IMR-90 (cell line): ENCODE measurements around the gene TTC28. TPM values are rescaled to one million over a fixed set of nuclear protein-coding genes. Genes with fewer than 3 reads are reported as not detected.

Source experiments
- ATAC-seq: fragments of 200-7000 bp; cut with Tn5 transposase; 2 replicates; pipeline ENCODE4 v1.9.1; 2020; ENCODE audit warnings: low read depth, mild to moderate bottlenecking, moderate library complexity
- BruUV-seq: library from RNA; stranded (reverse); fragments of 400-500 nt; replicated peaks from 2 replicates; lab custom pipeline; 2021; lab: Mats Ljungman, UMichigan
- CTCF ChIA-PET: fragments of 300-600 bp; formaldehyde crosslinking; extraction: SDS; loops from one replicate; lab custom pipeline; 2021; ENCODE audit warnings: antibody characterized with exemption; lab: Yijun Ruan, JAX
- POLR2A ChIA-PET: fragments of 300-600 bp; sonication (Branson Sonifier 250); formaldehyde crosslinking; loops from one replicate; lab custom pipeline; 2022; ENCODE audit warnings: antibody characterized with exemption; ENCODE audit not compliant: unreplicated experiment; lab: Charles Lee
- DNase-seq: peaks from one replicate; pipeline ENCODE4 v3.0.0; 2013
- H2AFZ ChIP-seq: replicated peaks from 2 replicates; pipeline ENCODE3; 2013; ENCODE audit warnings: low read length, mild to moderate bottlenecking; ENCODE audit not compliant: poor library complexity
- H2AK5ac ChIP-seq: 2 replicates; pipeline ENCODE4 v1.6.1; 2013; ENCODE audit warnings: low read depth, low read length, inconsistent platforms
- H2AK9ac ChIP-seq: replicated peaks from 2 replicates; pipeline ENCODE3; 2013; ENCODE audit warnings: mild to moderate bottlenecking, low read depth, low read length, moderate library complexity; ENCODE audit not compliant: poor library complexity
- H2BK120ac ChIP-seq: 2 replicates; pipeline ENCODE4 v1.6.1; 2013; ENCODE audit warnings: low read depth, low read length, inconsistent platforms
- H2BK15ac ChIP-seq: 3 replicates; pipeline ENCODE4 v1.6.1; 2013; ENCODE audit warnings: low read depth, low read length, inconsistent platforms
- H2BK20ac ChIP-seq: 2 replicates; pipeline ENCODE4 v1.6.1; 2013; ENCODE audit warnings: low read depth, mild to moderate bottlenecking, inconsistent platforms, low read length, moderate library complexity
- H2BK5ac ChIP-seq: 2 replicates; pipeline ENCODE4 v1.6.1; 2013; ENCODE audit warnings: mild to moderate bottlenecking, low read depth, low read length, inconsistent platforms; ENCODE audit not compliant: poor library complexity, severe bottlenecking
- H3K14ac ChIP-seq: replicated peaks from 2 replicates; pipeline ENCODE4 v1.6.1; 2013; ENCODE audit warnings: low read depth, low read length, inconsistent platforms
- H3K18ac ChIP-seq: 2 replicates; pipeline ENCODE4 v1.6.1; 2013; ENCODE audit warnings: low read depth, low read length, control low read depth
- H3K23ac ChIP-seq: 2 replicates; pipeline ENCODE4 v1.6.1; 2013; ENCODE audit warnings: low read depth, low read length, inconsistent platforms
- H3K27ac ChIP-seq: 2 replicates; pipeline ENCODE4 v1.5.1; 2013; ENCODE audit warnings: mild to moderate bottlenecking, control low read depth, low read length; ENCODE audit not compliant: insufficient read depth
- H3K27me3 ChIP-seq: 2 replicates; pipeline ENCODE4 v1.6.1; 2013; ENCODE audit warnings: low read length; ENCODE audit not compliant: control insufficient read depth, insufficient read depth
- H3K36me3 ChIP-seq: 2 replicates; pipeline ENCODE4 v1.6.1; 2013; ENCODE audit warnings: low read length, mixed read lengths; ENCODE audit not compliant: control insufficient read depth, insufficient read depth
- H3K4ac ChIP-seq: 2 replicates; pipeline ENCODE4 v1.6.1; 2013; ENCODE audit warnings: low read depth, low read length, inconsistent platforms
- H3K4me1 ChIP-seq: 2 replicates; pipeline ENCODE4 v1.6.1; 2013; ENCODE audit warnings: low read length, mixed read lengths; ENCODE audit not compliant: control insufficient read depth, insufficient read depth
- H3K4me2 ChIP-seq: 2 replicates; pipeline ENCODE4 v1.6.1; 2013; ENCODE audit warnings: low read depth, mild to moderate bottlenecking, control low read depth, low read length, moderate library complexity
- H3K4me3 ChIP-seq: 2 replicates; pipeline ENCODE4 v1.5.1; 2013; ENCODE audit warnings: low read depth, mild to moderate bottlenecking, control low read depth, low read length, moderate library complexity; ENCODE audit not compliant: insufficient read depth
- H3K56ac ChIP-seq: 2 replicates; pipeline ENCODE4 v1.6.1; 2013; ENCODE audit warnings: low read length, inconsistent platforms; ENCODE audit not compliant: insufficient read depth; ENCODE audit errors: extremely low read depth
- H3K79me1 ChIP-seq, 2 experiments: 2 replicates each; pipeline ENCODE4 v1.6.1; 2013; ENCODE audit warnings: low read length in 2 of 2, inconsistent platforms in 1 of 2, low read depth in 1 of 2
- H3K9ac ChIP-seq: 2 replicates; pipeline ENCODE4 v1.6.1; 2013; ENCODE audit warnings: low read depth, low read length, control low read depth
- H3K9me1 ChIP-seq: 2 replicates; pipeline ENCODE4 v1.6.1; 2013; ENCODE audit warnings: low read length, inconsistent platforms; ENCODE audit not compliant: insufficient read depth
- H3K9me3 ChIP-seq: 2 replicates; pipeline ENCODE4 v1.6.1; 2013; ENCODE audit warnings: low read length; ENCODE audit not compliant: control insufficient read depth, insufficient read depth
- H4K20me1 ChIP-seq: 2 replicates; pipeline ENCODE4 v1.6.1; 2013; ENCODE audit warnings: low read length, inconsistent platforms; ENCODE audit not compliant: insufficient read depth
- H4K5ac ChIP-seq: 2 replicates; pipeline ENCODE4 v1.6.1; 2013; ENCODE audit warnings: mild to moderate bottlenecking, low read depth, low read length, control low read depth
- H4K8ac ChIP-seq, 2 experiments: 2 replicates each; pipeline ENCODE4 v1.6.1; 2013; ENCODE audit warnings: low read depth in 2 of 2, low read length in 2 of 2, control low read depth in 1 of 2, inconsistent platforms in 1 of 2
- H4K91ac ChIP-seq: 2 replicates; pipeline ENCODE4 v1.6.1; 2013; ENCODE audit warnings: low read depth, low read length, inconsistent platforms; ENCODE audit not compliant: insufficient read depth
- BHLHE40 ChIP-seq: fragments of 150-350 bp; IDR thresholded peaks from 2 replicates; pipeline ENCODE4 v1.6.1; 2016; ENCODE audit warnings: mild to moderate bottlenecking, low read depth, low read length
- CEBPB ChIP-seq: IDR thresholded peaks from 2 replicates; pipeline ENCODE4 v1.6.1; 2012; ENCODE audit warnings: low read depth, low read length, improper control_type of control experiment
- CHD1 ChIP-seq: IDR thresholded peaks from 2 replicates; pipeline ENCODE4 v1.6.1; 2012; ENCODE audit warnings: low read depth, low read length, improper control_type of control experiment
- ELK1 ChIP-seq: fragments of 150-350 bp; IDR thresholded peaks from 2 replicates; pipeline ENCODE4 v1.6.1; 2016; ENCODE audit warnings: low read depth, mild to moderate bottlenecking, low read length, moderate library complexity, borderline replicate concordance
- FOS ChIP-seq: fragments of 150-350 bp; IDR thresholded peaks from 2 replicates; pipeline ENCODE4 v1.6.1; 2016; ENCODE audit warnings: low read depth, low read length
- MAFK ChIP-seq: IDR thresholded peaks from 2 replicates; pipeline ENCODE4 v1.6.1; 2012; ENCODE audit warnings: low read depth, low read length, improper control_type of control experiment
- MAZ ChIP-seq: IDR thresholded peaks from 2 replicates; pipeline ENCODE4 v1.6.1; 2012; ENCODE audit warnings: low read depth, mild to moderate bottlenecking, low read length, improper control_type of control experiment, moderate library complexity, borderline replicate concordance
- MXI1 ChIP-seq: IDR thresholded peaks from 2 replicates; pipeline ENCODE4 v1.6.1; 2012; ENCODE audit warnings: low read depth, mild to moderate bottlenecking, low read length, moderate library complexity, borderline replicate concordance
- NFE2L2 ChIP-seq: fragments of 150-350 bp; IDR thresholded peaks from 2 replicates; pipeline ENCODE4 v1.6.1; 2016; ENCODE audit warnings: low read depth, mild to moderate bottlenecking, low read length
- POLR2A ChIP-seq: IDR thresholded peaks from 2 replicates; pipeline ENCODE4 v1.6.1; 2012; ENCODE audit warnings: mild to moderate bottlenecking, low read depth, low read length
- RAD21 ChIP-seq: IDR thresholded peaks from 2 replicates; pipeline ENCODE4 v1.6.1; 2012; ENCODE audit warnings: low read length, improper control_type of control experiment
- RCOR1 ChIP-seq: IDR thresholded peaks from 2 replicates; pipeline ENCODE4 v1.6.1; 2012; ENCODE audit warnings: mild to moderate bottlenecking, low read length, improper control_type of control experiment; ENCODE audit not compliant: insufficient replicate concordance
- RFX5 ChIP-seq: IDR thresholded peaks from 2 replicates; pipeline ENCODE4 v1.8.0; 2012; ENCODE audit warnings: low read depth, mild to moderate bottlenecking, low read length, moderate library complexity
- SMC3 ChIP-seq: fragments of 150-350 bp; IDR thresholded peaks from 2 replicates; pipeline ENCODE4 v1.6.1; 2016; ENCODE audit warnings: low read depth, mild to moderate bottlenecking, antibody characterized with exemption, low read length, moderate library complexity
- WGBS, 2 experiments: methylation state at CpG; one replicate each; pipeline versions ENCODE4 v1.1.5 to v1.1.7; 2013; ENCODE audit warnings: missing lambda C conversion rate in 2 of 2; ENCODE audit not compliant: insufficient read length in 1 of 2; ENCODE audit errors: extremely low coverage in 2 of 2; 5-methylcytosine and 5-hydroxymethylcytosine counted together
- dilution Hi-C: fragments of 300-500 bp; cut with HindIII; formaldehyde crosslinking; loops from one replicate; pipeline ENCODE4 v1.14.3; 2018; ENCODE audit warnings: low sequenced_read_pairs; ENCODE audit not compliant: unreplicated experiment
- in situ Hi-C: fragments of 300-500 bp; cut with MboI; formaldehyde crosslinking; loops from 3 replicates; pipeline ENCODE4 v1.14.3; 2019; ENCODE audit warnings: low sequenced_read_pairs, inconsistent platforms, mixed read lengths
- intact Hi-C: fragments of 100-400 bp; cut with micrococcal nuclease; formaldehyde crosslinking; loops from 2 replicates; pipeline ENCODE4 v1.10.0; 2022
- polyA plus RNA-seq, 3 experiments: library from polyadenylated mRNA; depleted of rRNA; stranded (reverse); fragments of >200 nt; gene quantifications; 2 replicates each; pipeline ENCODE4 v1.2.3, GENCODE V29; 2012; ENCODE audit warnings: low replicate concordance in 1 of 3
- total RNA-seq: library from RNA; depleted of rRNA; stranded (reverse); fragments of >200 nt; gene quantifications from 2 replicates; pipeline ENCODE4 v1.2.3, GENCODE V29; 2012
- TF ChIP-seq, protein P1 (sequence below): fragments of 150-350 bp; IDR thresholded peaks from 2 replicates; pipeline ENCODE4 v1.6.1; 2017; ENCODE audit warnings: mild to moderate bottlenecking, antibody characterized with exemption, low read length, low read depth
- TF ChIP-seq, protein P2 (sequence below): conservative IDR thresholded peaks from 2 replicates; pipeline ENCODE4 v1.5.1; 2012; ENCODE audit warnings: mild to moderate bottlenecking, low read depth, low read length, improper control_type of control experiment

TTC28 gene
- total and polyA plus RNA-seq, 2 of the 4 experiments (the other 2 are of a cell fraction): 5.6 to 13.3 TPM

DNA sequence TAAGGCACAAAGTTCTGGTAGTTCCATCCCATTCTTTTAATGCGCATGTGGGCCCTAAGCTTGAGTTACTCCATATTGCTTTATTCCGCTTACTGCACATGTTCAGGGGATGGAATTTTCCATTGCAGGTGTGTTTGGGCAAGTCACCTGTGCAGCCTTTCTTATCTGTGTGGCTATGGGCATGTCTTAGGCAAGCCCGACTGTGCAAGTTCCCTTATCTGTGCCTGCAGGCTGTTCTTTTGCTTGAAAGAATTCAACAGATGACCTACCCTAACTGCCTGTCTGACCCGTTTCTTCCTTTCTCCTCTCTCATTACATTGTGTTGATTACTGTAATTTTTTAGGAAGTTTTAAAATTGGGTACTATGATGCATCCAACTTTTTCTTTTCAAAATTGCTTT, 363.6 kb downstream of the TTC28 start:
- intact Hi-C loops: no loop called here
- Histone ChIP-seq H3K9me1 (no peaks in the 10 kb centered on the region), H4K91ac (no peak overlapping the region), H2BK20ac (no peak overlapping the region), H2AFZ (no peak overlapping the region), H3K4me3 (no peak overlapping the region), H3K23ac (no peak overlapping the region), H3K79me1 (no peaks in the 10 kb centered on the region), H3K14ac (no peak overlapping the region), H3K4me2 (no peak overlapping the region), H3K36me3 (no peaks in the 10 kb centered on the region), H3K56ac (no peak overlapping the region), H2AK9ac (no peak overlapping the region), H2BK5ac (no peak overlapping the region), H2AK5ac (no peak overlapping the region), H4K5ac (no peak overlapping the region; the same call in 1 of the 2 replicates), H3K4ac (no peak overlapping the region), H3K27me3 (no peaks in the 10 kb centered on the region), H3K18ac (no peak overlapping the region), H2BK15ac (no peak overlapping the region), H4K20me1 (no peaks in the 10 kb centered on the region), H4K8ac (0 out of 4 replicates have a peak overlapping the region, but pooled peaks of 1 of the 2 experiments have one; percentile 17), H3K4me1 (no peaks in the 10 kb centered on the region), H3K27ac (no peak overlapping the region), H2BK120ac (0 out of 2 replicates have a peak overlapping the region, but pooled peaks have one; percentile 19), H3K9me3 (no peaks in the 10 kb centered on the region), H3K9ac (no peak overlapping the region)
- TF ChIP-seq NFE2L2: no peak
- TF ChIP-seq FOS: no peak
- no peak for TF ChIP-seq MAZ
- no peak for TF ChIP-seq MAFK
- TF ChIP-seq ELK1: no peak
- TF ChIP-seq BHLHE40: no peak
- TF ChIP-seq CHD1: no peak
- no peak for TF ChIP-seq POLR2A
- no peak for TF ChIP-seq SMC3
- TF ChIP-seq, protein P1, sequence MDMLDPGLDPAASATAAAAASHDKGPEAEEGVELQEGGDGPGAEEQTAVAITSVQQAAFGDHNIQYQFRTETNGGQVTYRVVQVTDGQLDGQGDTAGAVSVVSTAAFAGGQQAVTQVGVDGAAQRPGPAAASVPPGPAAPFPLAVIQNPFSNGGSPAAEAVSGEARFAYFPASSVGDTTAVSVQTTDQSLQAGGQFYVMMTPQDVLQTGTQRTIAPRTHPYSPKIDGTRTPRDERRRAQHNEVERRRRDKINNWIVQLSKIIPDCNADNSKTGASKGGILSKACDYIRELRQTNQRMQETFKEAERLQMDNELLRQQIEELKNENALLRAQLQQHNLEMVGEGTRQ: no peak
- TF ChIP-seq RFX5: no peak
- TF ChIP-seq RCOR1: no peak
- no peak for TF ChIP-seq MXI1
- TF ChIP-seq CEBPB: no peak
- no peak for TF ChIP-seq RAD21
- TF ChIP-seq, protein P2, sequence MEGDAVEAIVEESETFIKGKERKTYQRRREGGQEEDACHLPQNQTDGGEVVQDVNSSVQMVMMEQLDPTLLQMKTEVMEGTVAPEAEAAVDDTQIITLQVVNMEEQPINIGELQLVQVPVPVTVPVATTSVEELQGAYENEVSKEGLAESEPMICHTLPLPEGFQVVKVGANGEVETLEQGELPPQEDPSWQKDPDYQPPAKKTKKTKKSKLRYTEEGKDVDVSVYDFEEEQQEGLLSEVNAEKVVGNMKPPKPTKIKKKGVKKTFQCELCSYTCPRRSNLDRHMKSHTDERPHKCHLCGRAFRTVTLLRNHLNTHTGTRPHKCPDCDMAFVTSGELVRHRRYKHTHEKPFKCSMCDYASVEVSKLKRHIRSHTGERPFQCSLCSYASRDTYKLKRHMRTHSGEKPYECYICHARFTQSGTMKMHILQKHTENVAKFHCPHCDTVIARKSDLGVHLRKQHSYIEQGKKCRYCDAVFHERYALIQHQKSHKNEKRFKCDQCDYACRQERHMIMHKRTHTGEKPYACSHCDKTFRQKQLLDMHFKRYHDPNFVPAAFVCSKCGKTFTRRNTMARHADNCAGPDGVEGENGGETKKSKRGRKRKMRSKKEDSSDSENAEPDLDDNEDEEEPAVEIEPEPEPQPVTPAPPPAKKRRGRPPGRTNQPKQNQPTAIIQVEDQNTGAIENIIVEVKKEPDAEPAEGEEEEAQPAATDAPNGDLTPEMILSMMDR: no peak
- dilution Hi-C loops: no loop called here
- in situ Hi-C loops: no loop called here
- ATAC-seq: no peak
- no peak for DNase-seq
- no TSS peak for BruUV-seq
- no CpG with 5 or more reads among the region's 4 CpGs for WGBS, 2 experiments
- CTCF ChIA-PET: no interaction called here
- POLR2A ChIA-PET: no interaction called here
